ENCODE data around the gene OR10H1. TPM values are rescaled to one million over a fixed set of nuclear protein-coding genes. Genes with fewer than 3 reads are reported as not detected.
"Not testable (repeated sequence)": the region's sequence is repeated elsewhere in the genome, so short reads cannot be mapped to it uniquely, and the experiment has no call there.

The OR10H1 gene
- total RNA-seq, 2 experiments from 2014 or later, result not detected

DNA sequence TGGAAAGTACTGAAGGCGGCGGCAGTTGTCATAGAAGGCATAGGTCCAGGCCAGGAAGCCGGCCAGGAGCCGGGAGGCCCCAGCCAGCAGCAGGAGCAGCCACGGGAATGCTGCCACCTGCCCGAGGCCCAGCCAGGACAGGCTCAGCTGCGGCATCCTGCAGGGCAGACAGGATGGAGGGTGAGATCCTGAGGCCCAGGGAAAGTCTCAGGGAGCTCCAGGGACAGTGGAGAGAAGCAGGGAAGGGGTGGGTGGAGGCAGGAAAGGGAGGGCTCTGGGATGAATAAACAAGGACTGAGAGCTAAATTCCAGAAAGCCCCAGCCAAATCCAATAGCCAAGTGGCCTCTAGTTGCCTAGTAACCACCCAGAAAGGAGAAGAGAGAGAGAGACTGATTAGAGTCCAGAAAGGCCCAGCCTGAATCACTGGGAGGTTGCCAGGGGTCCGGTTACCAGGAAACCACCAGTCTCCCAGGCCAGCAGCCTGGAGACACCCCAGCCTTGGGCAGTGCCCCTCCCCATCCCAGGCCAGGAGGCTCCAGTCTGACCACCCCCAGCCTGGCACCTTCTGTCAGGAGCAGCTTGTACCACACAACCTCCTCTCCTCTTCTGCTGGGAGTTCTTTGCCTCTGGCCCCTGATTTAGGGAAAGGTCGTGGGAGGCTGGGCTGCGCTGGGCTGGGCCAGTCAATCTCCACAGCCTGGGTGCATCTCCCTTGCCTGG lies 35.5 kb downstream of the OR10H1 start:
- POLR2A ChIA-PET, result no interaction called here
- CTCF ChIA-PET, result no interaction called here

GRCh38 chr19:15776991-15777970 lies 38.2 kb downstream of the OR10H1 start:
- CTCF ChIA-PET, result no interaction called here
- POLR2A ChIA-PET, result no interaction called here

DNA sequence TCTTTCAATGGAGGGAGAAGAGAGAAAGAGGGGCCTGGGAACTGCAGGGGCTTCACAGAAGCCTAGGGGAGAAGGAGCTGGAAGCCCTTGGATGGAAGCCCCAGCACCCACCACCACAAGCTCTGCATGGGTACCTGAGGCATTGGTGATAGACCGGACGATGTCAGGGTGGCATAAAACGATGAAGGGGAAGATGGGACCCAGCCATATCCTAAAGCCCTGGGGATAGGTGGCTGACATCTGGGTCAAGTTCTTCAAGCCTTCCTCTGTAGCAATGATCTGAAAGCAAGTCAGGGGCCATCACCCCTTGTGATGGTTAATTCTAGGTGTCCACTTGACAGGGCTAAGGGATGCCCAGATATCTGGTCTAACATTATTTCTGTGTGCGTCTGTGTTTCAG lies 39.2 kb downstream of the OR10H1 start:
- ChIA-PET CTCF (no interaction called here), POLR2A (no interaction called here)

DNA sequence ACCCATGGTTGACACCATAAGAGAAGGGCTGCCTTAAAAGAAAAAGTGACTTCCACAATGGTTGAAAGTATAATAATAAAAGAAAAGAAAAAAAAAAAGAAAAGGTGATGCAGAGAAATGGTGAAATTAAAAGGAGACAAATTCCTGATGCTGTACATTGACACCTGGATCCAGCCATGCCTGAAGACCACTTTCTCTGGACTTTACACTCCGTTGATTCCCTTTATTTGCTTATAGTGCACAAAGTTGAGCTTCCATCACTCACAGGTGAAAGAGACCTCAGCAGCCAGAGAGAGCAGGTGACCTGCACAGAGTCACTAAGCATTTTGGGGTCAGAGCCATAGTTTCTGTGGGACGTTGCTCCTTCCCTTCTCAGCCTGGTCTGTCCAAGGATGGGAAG lies 40.2 kb downstream of the OR10H1 start:
- ChIA-PET CTCF (no interaction called here), POLR2A (no interaction called here)

GRCh38 chr19:15774159-15774558 lies 41.3 kb downstream of the OR10H1 start:
- CTCF ChIA-PET, result not testable (repeated sequence)

GRCh38 chr19:15769586-15769985 lies 45.9 kb downstream of the OR10H1 start:
- ChIA-PET CTCF (no interaction called here), POLR2A (no interaction called here)

More at GRCh38 chr19:15774159-15774558, 41.3 kb downstream of the OR10H1 start:
- POLR2A ChIA-PET, result not testable (repeated sequence)

DNA sequence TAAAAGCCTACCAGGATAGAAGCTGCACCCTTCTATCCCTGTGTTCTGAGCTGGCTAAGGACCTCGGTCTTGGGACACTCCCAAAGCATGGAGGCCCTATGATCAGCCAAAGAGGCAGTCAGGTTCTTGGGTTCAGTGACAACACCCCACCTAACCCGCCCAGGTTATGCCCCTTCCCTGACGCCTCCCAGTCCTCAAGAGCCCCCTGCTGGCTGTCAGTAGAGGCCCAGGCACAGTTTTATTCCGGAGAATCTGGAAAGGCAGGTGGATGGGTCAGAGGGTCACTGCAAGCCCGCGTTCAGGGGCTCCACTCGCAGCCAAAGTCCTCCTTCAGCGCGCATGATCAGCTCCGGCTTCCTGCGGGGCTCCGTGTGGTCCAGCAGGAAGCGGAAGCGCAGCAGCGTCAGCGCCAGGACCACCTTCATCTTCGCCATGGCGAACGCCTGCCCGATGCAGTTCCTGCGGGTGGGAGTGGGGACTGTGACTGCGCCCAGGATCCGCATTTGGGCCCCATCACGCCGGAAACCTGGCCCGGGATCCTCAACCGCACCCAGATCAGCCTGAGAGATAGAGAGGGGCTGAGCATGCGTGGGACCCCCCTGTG lies 55.4 kb downstream of the OR10H1 start:
- ChIA-PET CTCF (no interaction called here), POLR2A (no interaction called here)

- ChIA-PET CTCF (no interaction called here), POLR2A (no interaction called here)
Measured at GRCh38 chr19:15758379-15758778, 57.1 kb downstream of the OR10H1 start.

Other genes with a start within 250 kb of the OR10H1 start
- not detected for gene CYP4F8, start 200.4 kb downstream of the OR10H1 start, total RNA-seq
- gene CYP4F3, start 174.8 kb downstream of the OR10H1 start, total RNA-seq, result under 1 TPM in 1 of 2 experiments, not detected in 1; 0.10 TPM
- gene CYP4F12, start 142.6 kb downstream of the OR10H1 start, total RNA-seq, result under 1 TPM in 1 of 2 experiments, not detected in 1; 0.25 TPM
- gene OR10H2, start 87.6 kb downstream of the OR10H1 start, total RNA-seq, result not detected
- gene OR10H3, start 77.7 kb downstream of the OR10H1 start, total RNA-seq, result not detected
- gene OR10H5, start 28.0 kb downstream of the OR10H1 start, total RNA-seq, result not detected
- under 1 TPM in 1 of 2 experiments, not detected in 1; 0.36 TPM for gene CYP4F2, start 82.4 kb upstream of the OR10H1 start, total RNA-seq
- gene CYP4F11, start 118.9 kb upstream of the OR10H1 start, total RNA-seq, result not detected
- not detected for gene OR10H4, start 133.3 kb upstream of the OR10H1 start, total RNA-seq